D341Med (cell line): ENCODE data around the gene PSD2.
"Not testable (repeated sequence)": the region's sequence is repeated elsewhere in the genome, so short reads cannot be mapped to it uniquely, and the experiment has no call there.

Experiments
- DNase-seq: peaks from one replicate; pipeline ENCODE4 v3.0.0; 2012; ENCODE audit warnings: low spot score

PSD2 gene

DNA sequence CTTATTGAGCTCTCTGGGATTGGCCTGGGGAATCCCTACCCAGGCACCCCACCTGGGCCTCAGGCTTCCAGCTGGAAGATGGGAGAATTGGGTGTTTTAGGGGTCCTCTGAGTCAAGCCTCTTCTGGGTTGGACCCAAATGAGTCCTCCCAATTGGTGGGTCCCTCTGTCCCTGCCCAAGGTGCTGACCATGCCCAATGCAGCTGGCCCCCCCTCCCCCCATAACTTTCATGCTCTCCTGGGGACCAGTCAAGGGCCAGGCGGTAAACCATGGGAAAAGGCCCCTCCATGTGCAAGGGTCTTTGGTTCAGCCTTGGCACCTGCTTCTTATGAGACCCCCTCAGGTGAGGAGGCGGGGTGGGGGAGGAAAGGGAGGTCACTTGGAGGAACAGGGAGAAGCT lies 3.4 kb upstream of the PSD2 start:
- no peak for DNase-seq

DNA sequence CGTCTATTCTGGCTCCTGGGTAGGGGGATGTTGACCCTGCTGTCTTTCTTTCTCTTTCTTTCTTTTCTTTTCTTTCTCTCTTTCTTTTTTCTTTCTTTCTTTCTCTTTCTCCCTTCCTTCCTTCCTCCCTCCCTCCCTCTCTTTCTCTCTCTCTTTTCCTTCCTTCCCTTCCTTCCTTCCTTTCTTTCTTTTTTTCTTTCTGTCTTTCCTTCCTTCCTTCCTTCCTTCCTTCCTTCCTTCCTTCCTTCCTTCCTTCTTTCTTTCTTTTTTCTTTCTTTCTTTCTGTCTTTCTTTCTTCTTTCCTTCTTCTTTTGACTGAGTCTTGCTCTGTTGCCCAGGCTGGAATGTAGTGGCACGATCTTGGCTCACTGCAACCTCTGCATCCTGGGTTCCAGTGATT lies 3.0 kb upstream of the PSD2 start:
- not testable (repeated sequence) for DNase-seq

DNA sequence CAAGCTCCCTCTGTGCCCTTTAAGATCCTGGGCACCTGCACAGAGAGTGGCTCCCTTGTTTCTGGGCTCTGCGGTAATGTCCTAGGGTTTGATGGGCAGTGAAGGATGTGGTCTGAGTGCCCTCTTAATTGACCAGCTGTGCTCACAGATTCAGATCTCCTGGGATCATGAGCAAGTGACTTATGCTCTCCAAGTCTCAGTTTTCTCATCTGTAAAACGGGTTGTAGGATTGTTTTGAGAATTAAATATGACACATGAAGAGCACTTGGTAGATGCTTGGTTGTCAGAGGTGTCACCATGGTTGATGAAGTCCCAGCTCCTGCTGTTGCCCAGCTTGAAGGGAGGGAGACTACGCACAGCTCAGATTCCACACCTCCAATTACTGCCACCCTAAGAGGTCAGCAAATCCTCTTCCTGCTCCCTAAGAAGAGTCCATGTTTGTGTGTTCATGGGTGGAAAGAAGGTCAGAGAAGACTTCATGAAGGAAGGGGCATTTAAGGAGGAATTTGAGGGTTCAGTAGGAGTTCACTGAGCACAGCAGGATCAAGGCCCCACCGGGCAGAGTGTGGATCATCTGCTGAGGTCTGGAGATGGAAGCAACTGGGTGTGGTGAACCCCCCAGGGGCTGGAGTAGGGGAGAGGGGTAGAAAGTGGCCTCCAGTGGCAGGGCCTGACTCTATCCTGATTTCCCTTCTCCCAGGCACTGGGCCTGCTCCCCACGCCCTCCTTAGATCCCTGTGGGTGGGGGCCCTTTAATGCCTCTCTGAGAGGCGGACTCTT lies 1.4 kb upstream of the PSD2 start:
- DNase-seq, result no peak

DNA sequence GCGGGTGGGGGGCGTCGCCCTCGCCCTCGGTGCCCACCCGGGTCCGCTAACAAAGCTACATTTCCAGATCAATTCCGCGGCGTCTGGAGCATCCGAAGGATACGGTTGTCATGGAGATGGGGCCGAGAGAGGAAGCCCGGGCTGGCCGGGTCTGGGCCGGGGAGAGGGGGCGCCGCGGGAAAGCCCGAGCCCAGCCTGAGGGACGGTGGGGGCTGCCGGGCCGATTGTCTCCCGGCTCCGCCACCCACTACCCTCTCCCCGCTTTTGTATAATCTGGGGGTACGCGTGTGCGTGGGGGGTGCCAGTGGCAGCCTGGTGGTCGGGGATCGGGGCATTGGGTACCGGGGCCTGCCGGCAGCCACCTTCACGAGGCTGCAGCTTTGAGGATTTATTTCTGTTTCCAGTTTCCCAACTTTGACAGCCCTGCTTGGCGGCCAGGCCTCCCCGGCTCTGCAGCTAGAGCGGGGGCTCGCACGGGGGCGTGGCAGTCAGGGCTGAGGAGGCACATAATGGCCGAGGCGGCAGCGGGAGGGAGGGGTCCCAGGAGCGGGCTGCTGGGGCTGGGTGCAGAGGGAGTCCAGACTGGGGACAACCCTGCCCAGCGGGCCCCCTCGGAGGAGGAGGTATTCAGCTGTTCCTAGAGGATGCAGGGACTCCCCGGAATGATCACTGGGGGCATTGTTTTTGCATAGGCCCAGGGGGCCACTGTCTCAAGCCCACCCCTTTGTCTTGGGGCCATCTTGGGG lies 626 bp downstream of the PSD2 start:
- DNase-seq, result peak; percentile 48

DNA sequence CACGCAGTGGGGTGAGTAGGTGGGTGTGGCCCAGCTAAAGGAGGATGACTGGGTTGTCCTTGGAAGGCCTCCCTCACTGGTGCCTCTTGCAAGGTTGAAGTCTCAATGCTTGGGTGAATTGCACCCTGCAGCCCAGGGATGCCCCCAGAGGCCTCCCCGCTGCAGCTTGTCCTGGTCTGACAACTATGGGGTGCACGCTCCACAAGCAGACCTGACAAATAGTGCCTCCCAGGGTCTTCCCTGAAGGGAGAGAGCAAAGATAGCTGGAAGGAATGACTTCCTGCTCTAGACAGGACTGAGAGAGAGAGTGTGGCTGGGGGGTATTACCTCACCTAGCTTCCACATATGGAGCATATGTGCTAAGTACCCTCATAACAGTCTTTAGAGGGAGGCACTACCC lies 1.7 kb downstream of the PSD2 start:
- DNase-seq, result no peak

GRCh38 chr5:139797856-139798510 lies 2.4 kb downstream of the PSD2 start:
- peak; percentile 49 for DNase-seq

DNA sequence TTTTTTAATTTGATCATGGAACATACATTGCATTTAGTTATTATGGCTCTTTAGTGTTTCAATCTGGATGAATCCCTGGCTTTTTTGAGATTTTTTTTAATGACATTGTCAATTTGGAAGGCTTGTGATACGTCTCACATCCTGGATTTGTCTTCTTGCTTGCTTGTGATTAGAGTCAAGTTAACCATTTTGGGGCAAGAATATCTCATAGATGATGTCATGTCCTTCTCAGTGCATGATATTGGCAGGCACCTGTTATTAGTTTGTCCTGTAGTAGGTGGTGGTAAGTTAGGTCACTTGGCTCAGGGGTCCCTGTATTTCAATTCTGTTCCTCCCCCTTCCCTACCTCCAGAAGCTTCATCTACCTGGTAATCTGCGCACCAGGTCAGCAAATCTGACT lies 3.3 kb downstream of the PSD2 start:
- DNase-seq, result no peak

DNA sequence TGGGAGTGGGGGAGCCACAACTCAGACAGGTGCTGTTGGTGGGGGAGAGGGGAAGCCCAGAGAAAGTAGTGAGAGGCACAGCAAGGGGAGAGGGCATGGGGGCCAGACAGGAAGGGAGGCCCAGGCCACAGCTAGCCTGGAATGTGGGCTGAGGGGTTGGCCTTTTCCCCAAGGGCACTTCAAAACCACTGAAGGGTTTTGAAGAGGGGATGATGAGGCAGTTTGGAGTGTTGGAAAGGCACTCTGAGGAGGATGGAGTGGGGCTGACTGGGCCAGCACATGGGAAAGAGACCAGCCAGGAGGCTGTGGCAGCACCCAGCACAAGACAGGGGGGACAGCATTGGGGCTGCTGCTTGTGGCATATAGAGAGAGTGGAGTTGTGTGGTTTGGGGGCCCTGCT lies 3.8 kb downstream of the PSD2 start:
- no peak for DNase-seq

DNA sequence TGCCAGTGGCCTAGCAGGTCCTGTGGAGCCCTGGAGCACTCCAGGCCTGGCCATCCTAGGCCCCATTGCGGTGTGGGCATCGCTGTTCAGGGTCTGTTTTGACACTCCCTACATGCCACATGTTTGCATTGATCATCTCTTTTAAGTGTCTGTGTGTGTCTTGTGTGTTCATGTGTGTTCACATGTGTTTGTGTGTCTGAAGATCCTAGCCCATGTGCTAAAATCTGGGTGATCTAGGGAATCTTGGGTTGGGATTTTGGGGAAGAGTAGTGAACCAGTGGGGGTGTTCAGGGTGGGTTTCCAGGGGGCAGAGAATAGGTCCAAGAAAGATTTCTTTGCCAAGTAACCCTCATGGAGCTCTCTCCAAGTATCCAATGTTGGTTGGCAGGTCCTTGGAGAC lies 8.4 kb downstream of the PSD2 start:
- DNase-seq, result no peak

- DNase-seq, result no peak
Observed at GRCh38 chr5:139804800-139805397, 9.3 kb downstream of the PSD2 start.

GRCh38 chr5:139805545-139805944 lies 9.9 kb downstream of the PSD2 start:
- no peak for DNase-seq

- no peak for DNase-seq
Observed at GRCh38 chr5:139806111-139806510, 10.5 kb downstream of the PSD2 start.

- DNase-seq, result no peak
Observed at GRCh38 chr5:139806726-139807646, 11.4 kb downstream of the PSD2 start.

- DNase-seq, result no peak
Observed at GRCh38 chr5:139807647-139808030, 12.0 kb downstream of the PSD2 start.

- no peak for DNase-seq
Observed at GRCh38 chr5:139808481-139809330, 13.1 kb downstream of the PSD2 start.

DNA sequence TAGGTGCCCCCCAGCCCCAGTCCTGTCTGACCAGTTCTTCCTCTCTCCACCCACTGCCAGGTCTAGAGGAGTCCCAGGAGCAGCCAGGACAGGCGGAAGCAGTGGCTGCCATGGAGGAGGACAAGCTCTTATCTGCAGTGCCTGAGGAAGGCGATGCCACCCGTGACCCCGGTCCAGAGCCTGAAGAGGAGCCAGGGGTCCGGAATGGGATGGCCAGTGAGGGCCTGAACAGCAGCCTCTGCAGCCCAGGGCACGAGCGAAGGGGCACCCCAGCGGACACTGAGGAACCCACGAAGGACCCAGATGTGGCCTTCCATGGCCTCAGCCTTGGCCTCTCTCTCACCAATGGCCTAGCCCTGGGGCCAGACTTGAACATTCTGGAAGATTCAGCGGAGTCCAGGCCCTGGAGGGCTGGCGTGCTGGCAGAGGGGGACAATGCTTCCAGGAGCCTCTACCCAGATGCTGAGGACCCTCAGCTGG lies 13.8 kb downstream of the PSD2 start:
- no peak for DNase-seq

GRCh38 chr5:139810341-139811273 lies 15.0 kb downstream of the PSD2 start:
- DNase-seq, result no peak

- DNase-seq, result no peak
Observed at GRCh38 chr5:139811274-139811607, 15.6 kb downstream of the PSD2 start.

DNA sequence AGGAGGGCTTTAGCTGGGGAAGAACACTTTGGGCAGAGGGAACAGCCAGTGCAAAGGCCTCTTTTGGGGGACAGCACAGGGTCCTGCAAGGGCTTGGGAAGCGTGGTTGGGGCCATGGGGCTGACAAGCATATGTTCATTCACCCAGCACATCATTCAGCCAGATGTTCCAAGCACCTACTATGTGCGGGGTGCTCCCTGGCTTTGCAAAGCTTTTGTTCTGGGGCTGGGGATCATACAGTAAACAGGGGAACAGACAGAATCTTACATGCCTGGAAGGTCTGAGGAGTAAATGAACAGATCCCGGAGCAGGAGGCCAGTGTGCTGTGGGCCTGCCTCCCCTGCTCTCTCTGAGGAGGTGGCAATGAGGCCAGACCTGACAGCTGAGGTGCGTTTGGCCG lies 16.7 kb downstream of the PSD2 start:
- DNase-seq, result no peak
